HepG2 (cell line): ENCODE measurements around the gene PEX14. TPM values are rescaled to one million over a fixed set of nuclear protein-coding genes. Genes with fewer than 3 reads are reported as not detected.

Experiments used
- CCAR2 ChIP-seq: fragments of 200-400 bp; formaldehyde crosslinking; optimal IDR thresholded peaks from 2 replicates; pipeline ENCODE3; 2018; ENCODE audit warnings: low read depth, mild to moderate bottlenecking, low read length, moderate library complexity
- CENPT ChIP-seq: sonication (generic); formaldehyde crosslinking; IDR thresholded peaks from 2 replicates; pipeline ENCODE4 v1.8.0; 2022; ENCODE audit warnings: low read depth, mild to moderate bottlenecking, moderate library complexity, missing genetic modification reagents
- FOXC1 ChIP-seq: sonication (generic); formaldehyde crosslinking; IDR thresholded peaks from 2 replicates; pipeline ENCODE4 v1.8.0; 2022; ENCODE audit warnings: mild to moderate bottlenecking, missing genetic modification reagents, borderline replicate concordance
- MIER3 ChIP-seq: IDR thresholded peaks from 2 replicates; pipeline ENCODE4 v1.6.1; 2016; ENCODE audit warnings: missing compliant biosample characterization, borderline replicate concordance
- PRMT3 ChIP-seq: sonication (generic); formaldehyde crosslinking; IDR thresholded peaks from 2 replicates; pipeline ENCODE4 v1.8.1; 2022; ENCODE audit warnings: low read depth, mild to moderate bottlenecking, moderate library complexity, missing genetic modification reagents, borderline replicate concordance
- RARA ChIP-seq: IDR thresholded peaks from 2 replicates; pipeline ENCODE4 v1.6.1; 2016; ENCODE audit warnings: missing genetic modification reagents, missing compliant biosample characterization
- REPIN1 ChIP-seq: sonication (generic); formaldehyde crosslinking; IDR thresholded peaks from 2 replicates; pipeline ENCODE4 v1.8.0; 2022; ENCODE audit warnings: missing genetic modification reagents, low read depth, mild to moderate bottlenecking, borderline replicate concordance
- SAFB2 ChIP-seq: sonication (generic); formaldehyde crosslinking; IDR thresholded peaks from 2 replicates; pipeline ENCODE4 v1.5.1; 2020; ENCODE audit warnings: missing genetic modification reagents, low read depth, mild to moderate bottlenecking, borderline replicate concordance
- TCF7L2 ChIP-seq: IDR thresholded peaks from 2 replicates; pipeline ENCODE4 v1.6.1; 2011; ENCODE audit warnings: mild to moderate bottlenecking, low read depth, low read length, moderate library complexity
- XRCC5 ChIP-seq: fragments of 200-400 bp; formaldehyde crosslinking; optimal IDR thresholded peaks from 2 replicates; pipeline ENCODE3; 2017; ENCODE audit warnings: mild to moderate bottlenecking, low read length
- ZKSCAN1 ChIP-seq: fragments of 150-350 bp; IDR thresholded peaks from 2 replicates; pipeline ENCODE4 v1.6.1; 2014; ENCODE audit warnings: low read length
- ZMAT5 ChIP-seq: sonication (generic); formaldehyde crosslinking; IDR thresholded peaks from 2 replicates; pipeline ENCODE4 v1.5.0; 2020; ENCODE audit warnings: mild to moderate bottlenecking, low read depth, missing genetic modification reagents, borderline replicate concordance
- ZNF207 ChIP-seq: fragments of 450-650 bp; IDR thresholded peaks from 2 replicates; pipeline ENCODE4 v1.6.1; 2016; ENCODE audit warnings: antibody characterized with exemption, borderline replicate concordance
- ZNF256 ChIP-seq: sonication (generic); formaldehyde crosslinking; conservative IDR thresholded peaks from 2 replicates; pipeline ENCODE4 v1.4.0; 2020; ENCODE audit warnings: missing genetic modification reagents
- ZSCAN30 ChIP-seq: sonication (generic); formaldehyde crosslinking; IDR thresholded peaks from 2 replicates; pipeline ENCODE4 v1.5.0; 2020; ENCODE audit warnings: mild to moderate bottlenecking, missing genetic modification reagents
- polyA plus RNA-seq, 8 experiments: library from polyadenylated mRNA; depleted of rRNA in 3 of 8; stranded (reverse) in 7 of 8; unstranded in 1 of 8; fragments of >200 nt; fragmentation: Illumina TruSeq in 4 of 8; extraction: Trizol in 4 of 8; gene quantifications; 2 replicates each; pipeline versions ENCODE4 v1.2.1 to v1.2.3, GENCODE V29; 2011 to 2016; ENCODE audit warnings: low read depth in 4 of 8, missing spikeins in 1 of 8, mixed read lengths in 1 of 8; ENCODE audit not compliant: insufficient read depth in 1 of 8
- total RNA-seq, 5 experiments: library from RNA; depleted of rRNA; stranded (reverse); fragments of >200 nt; fragmentation: Illumina TruSeq; extraction: Trizol; gene quantifications; 2 replicates each; pipeline ENCODE4 v1.2.3, GENCODE V29; 2016; ENCODE audit warnings: low read depth in 1 of 5
- TF ChIP-seq, protein P1 (sequence below): sonication (generic); formaldehyde crosslinking; IDR thresholded peaks from 2 replicates; pipeline ENCODE4; 2020; ENCODE audit warnings: missing genetic modification reagents, mild to moderate bottlenecking, borderline replicate concordance
- TF ChIP-seq, protein P2 (sequence below): sonication (generic); formaldehyde crosslinking; IDR thresholded peaks from 2 replicates; pipeline ENCODE4 v1.4.0; 2020; ENCODE audit warnings: missing genetic modification reagents
- TF ChIP-seq, protein P3 (sequence below): sonication (generic); formaldehyde crosslinking; IDR thresholded peaks from 2 replicates; pipeline ENCODE4 v1.4.0; 2020; ENCODE audit warnings: low read depth, mild to moderate bottlenecking, missing genetic modification reagents
- TF ChIP-seq, protein P4 (sequence below): sonication (generic); formaldehyde crosslinking; IDR thresholded peaks from 2 replicates; pipeline ENCODE4 v1.4.0; 2020; ENCODE audit warnings: missing genetic modification reagents, borderline replicate concordance

Gene PEX14
- total and polyA plus RNA-seq, 2 of the 13 experiments (the other 11 are each of a cell fraction or from before 2014, with no cell fraction given) = 6.5 to 9.9 TPM

DNA sequence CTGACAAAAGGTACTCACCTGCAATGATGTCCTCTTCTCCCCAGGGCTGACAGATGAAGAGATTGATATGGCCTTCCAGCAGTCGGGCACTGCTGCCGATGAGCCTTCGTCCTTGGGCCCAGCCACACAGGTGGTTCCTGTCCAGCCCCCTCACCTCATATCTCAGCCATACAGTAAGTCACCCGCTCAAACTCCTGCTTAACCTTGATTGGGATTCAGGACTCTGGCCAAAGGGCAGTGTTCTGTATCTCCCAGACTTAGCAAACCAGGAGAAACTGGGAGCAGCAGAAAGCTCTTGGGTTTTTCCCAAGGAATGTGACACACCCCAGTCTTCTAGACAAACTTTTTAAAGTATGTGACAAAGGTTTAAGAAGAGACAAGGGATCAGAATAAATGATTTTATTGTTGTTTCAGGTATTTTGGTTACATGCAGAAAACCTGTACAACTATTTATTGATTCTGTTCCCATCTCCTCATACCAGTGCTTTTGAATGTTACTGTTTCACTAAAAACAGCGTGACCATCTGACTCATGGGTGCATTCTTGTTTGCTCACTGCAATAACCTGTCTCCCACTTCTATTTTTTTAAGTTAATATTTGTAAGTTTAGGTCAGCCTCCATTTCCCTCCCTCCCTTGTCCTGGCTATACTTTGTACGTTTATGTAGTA, 124.6 kb downstream of the PEX14 start (continued):
- TF ChIP-seq CENPT (CRISPR knock-in tag) (no peak), ZNF256 (CRISPR knock-in tag) (no peak), ZMAT5 (no peak), FOXC1 (CRISPR knock-in tag) (no peak), ZSCAN30 (CRISPR knock-in tag) (no peak), MIER3 (CRISPR knock-in tag) (no peak), ZKSCAN1 (no peak), ZNF207 (no peak), CCAR2 (no peak), RARA (peak; percentile 64), TCF7L2 (no peak), XRCC5 (no peak), REPIN1 (peak; percentile 14; the same call in 1 of the 2 replicates), PRMT3 (CRISPR knock-in tag) (no peak), SAFB2 (CRISPR knock-in tag) (no peak)
- TF ChIP-seq, protein P1, sequence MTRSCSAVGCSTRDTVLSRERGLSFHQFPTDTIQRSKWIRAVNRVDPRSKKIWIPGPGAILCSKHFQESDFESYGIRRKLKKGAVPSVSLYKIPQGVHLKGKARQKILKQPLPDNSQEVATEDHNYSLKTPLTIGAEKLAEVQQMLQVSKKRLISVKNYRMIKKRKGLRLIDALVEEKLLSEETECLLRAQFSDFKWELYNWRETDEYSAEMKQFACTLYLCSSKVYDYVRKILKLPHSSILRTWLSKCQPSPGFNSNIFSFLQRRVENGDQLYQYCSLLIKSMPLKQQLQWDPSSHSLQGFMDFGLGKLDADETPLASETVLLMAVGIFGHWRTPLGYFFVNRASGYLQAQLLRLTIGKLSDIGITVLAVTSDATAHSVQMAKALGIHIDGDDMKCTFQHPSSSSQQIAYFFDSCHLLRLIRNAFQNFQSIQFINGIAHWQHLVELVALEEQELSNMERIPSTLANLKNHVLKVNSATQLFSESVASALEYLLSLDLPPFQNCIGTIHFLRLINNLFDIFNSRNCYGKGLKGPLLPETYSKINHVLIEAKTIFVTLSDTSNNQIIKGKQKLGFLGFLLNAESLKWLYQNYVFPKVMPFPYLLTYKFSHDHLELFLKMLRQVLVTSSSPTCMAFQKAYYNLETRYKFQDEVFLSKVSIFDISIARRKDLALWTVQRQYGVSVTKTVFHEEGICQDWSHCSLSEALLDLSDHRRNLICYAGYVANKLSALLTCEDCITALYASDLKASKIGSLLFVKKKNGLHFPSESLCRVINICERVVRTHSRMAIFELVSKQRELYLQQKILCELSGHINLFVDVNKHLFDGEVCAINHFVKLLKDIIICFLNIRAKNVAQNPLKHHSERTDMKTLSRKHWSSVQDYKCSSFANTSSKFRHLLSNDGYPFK = no peak
- TF ChIP-seq, protein P2, sequence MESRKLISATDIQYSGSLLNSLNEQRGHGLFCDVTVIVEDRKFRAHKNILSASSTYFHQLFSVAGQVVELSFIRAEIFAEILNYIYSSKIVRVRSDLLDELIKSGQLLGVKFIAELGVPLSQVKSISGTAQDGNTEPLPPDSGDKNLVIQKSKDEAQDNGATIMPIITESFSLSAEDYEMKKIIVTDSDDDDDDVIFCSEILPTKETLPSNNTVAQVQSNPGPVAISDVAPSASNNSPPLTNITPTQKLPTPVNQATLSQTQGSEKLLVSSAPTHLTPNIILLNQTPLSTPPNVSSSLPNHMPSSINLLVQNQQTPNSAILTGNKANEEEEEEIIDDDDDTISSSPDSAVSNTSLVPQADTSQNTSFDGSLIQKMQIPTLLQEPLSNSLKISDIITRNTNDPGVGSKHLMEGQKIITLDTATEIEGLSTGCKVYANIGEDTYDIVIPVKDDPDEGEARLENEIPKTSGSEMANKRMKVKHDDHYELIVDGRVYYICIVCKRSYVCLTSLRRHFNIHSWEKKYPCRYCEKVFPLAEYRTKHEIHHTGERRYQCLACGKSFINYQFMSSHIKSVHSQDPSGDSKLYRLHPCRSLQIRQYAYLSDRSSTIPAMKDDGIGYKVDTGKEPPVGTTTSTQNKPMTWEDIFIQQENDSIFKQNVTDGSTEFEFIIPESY (CRISPR knock-in tag) = peak; percentile 18; the same call in 1 of the 2 replicates
- TF ChIP-seq, protein P3, sequence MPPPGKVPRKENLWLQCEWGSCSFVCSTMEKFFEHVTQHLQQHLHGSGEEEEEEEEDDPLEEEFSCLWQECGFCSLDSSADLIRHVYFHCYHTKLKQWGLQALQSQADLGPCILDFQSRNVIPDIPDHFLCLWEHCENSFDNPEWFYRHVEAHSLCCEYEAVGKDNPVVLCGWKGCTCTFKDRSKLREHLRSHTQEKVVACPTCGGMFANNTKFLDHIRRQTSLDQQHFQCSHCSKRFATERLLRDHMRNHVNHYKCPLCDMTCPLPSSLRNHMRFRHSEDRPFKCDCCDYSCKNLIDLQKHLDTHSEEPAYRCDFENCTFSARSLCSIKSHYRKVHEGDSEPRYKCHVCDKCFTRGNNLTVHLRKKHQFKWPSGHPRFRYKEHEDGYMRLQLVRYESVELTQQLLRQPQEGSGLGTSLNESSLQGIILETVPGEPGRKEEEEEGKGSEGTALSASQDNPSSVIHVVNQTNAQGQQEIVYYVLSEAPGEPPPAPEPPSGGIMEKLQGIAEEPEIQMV (CRISPR knock-in tag) = no peak
- TF ChIP-seq, protein P4, sequence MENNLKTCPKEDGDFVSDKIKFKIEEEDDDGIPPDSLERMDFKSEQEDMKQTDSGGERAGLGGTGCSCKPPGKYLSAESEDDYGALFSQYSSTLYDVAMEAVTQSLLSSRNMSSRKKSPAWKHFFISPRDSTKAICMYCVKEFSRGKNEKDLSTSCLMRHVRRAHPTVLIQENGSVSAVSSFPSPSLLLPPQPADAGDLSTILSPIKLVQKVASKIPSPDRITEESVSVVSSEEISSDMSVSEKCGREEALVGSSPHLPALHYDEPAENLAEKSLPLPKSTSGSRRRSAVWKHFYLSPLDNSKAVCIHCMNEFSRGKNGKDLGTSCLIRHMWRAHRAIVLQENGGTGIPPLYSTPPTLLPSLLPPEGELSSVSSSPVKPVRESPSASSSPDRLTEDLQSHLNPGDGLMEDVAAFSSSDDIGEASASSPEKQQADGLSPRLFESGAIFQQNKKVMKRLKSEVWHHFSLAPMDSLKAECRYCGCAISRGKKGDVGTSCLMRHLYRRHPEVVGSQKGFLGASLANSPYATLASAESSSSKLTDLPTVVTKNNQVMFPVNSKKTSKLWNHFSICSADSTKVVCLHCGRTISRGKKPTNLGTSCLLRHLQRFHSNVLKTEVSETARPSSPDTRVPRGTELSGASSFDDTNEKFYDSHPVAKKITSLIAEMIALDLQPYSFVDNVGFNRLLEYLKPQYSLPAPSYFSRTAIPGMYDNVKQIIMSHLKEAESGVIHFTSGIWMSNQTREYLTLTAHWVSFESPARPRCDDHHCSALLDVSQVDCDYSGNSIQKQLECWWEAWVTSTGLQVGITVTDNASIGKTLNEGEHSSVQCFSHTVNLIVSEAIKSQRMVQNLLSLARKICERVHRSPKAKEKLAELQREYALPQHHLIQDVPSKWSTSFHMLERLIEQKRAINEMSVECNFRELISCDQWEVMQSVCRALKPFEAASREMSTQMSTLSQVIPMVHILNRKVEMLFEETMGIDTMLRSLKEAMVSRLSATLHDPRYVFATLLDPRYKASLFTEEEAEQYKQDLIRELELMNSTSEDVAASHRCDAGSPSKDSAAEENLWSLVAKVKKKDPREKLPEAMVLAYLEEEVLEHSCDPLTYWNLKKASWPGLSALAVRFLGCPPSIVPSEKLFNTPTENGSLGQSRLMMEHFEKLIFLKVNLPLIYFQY (CRISPR knock-in tag) = no peak
